Measurements from ENCODE around the gene DCP2. TPM values are rescaled to one million over a fixed set of nuclear protein-coding genes. Genes with fewer than 3 reads are reported as not detected.

The DCP2 gene
- polyA plus RNA-seq, 1 experiment, result 18.4 TPM

- Histone ChIP-seq H3K27ac (ENCODE audit: low read depth, low read length) (no peak overlapping the region), H3K27me3 (ENCODE audit: control insufficient read depth, insufficient read depth, low read length) (no peaks in the 10 kb centered on the region), H3K9me3 (ENCODE audit: control insufficient read depth, insufficient read depth, low read length) (no peaks in the 10 kb centered on the region), H3K4me3 (ENCODE audit: low read depth, low read length) (no peak overlapping the region)
- DNase-seq (ENCODE audit: low read depth, low spot score), result no peak
- TF ChIP-seq, protein P1, sequence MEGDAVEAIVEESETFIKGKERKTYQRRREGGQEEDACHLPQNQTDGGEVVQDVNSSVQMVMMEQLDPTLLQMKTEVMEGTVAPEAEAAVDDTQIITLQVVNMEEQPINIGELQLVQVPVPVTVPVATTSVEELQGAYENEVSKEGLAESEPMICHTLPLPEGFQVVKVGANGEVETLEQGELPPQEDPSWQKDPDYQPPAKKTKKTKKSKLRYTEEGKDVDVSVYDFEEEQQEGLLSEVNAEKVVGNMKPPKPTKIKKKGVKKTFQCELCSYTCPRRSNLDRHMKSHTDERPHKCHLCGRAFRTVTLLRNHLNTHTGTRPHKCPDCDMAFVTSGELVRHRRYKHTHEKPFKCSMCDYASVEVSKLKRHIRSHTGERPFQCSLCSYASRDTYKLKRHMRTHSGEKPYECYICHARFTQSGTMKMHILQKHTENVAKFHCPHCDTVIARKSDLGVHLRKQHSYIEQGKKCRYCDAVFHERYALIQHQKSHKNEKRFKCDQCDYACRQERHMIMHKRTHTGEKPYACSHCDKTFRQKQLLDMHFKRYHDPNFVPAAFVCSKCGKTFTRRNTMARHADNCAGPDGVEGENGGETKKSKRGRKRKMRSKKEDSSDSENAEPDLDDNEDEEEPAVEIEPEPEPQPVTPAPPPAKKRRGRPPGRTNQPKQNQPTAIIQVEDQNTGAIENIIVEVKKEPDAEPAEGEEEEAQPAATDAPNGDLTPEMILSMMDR (IDR thresholded peaks at IDR 0.05; ENCODE audit: low read depth, low read length), result no peak
- ChIA-PET CTCF (interaction anchor here (0.6 to 3.7 kb wide), 82 partner anchors 10 to 615 kb away, joined by 3 to 74 read pairs (median 5); partner anchors contain the start of genes DCP2, MCC, REEP5 and YTHDC2), POLR2A (interaction anchor here (0.9 kb wide), 2 partner anchors 253 to 517 kb away, joined by 3 to 4 read pairs; partner anchors contain the start of gene YTHDC2)
Measured at GRCh38 chr5:112996830-112997374, 20.3 kb downstream of the DCP2 start.

GRCh38 chr5:112998296-112998695 is 21.7 kb downstream of the DCP2 start:
- no peak for DNase-seq (ENCODE audit: low read depth, low spot score)
- TF ChIP-seq, protein P1 (IDR thresholded peaks at IDR 0.05; ENCODE audit: low read depth, low read length), result no peak
- Histone ChIP-seq H3K4me3 (ENCODE audit: low read depth, low read length) (no peak overlapping the region), H3K9me3 (ENCODE audit: control insufficient read depth, insufficient read depth, low read length) (no peaks in the 10 kb centered on the region), H3K27ac (ENCODE audit: low read depth, low read length) (no peak overlapping the region), H3K27me3 (ENCODE audit: control insufficient read depth, insufficient read depth, low read length) (no peaks in the 10 kb centered on the region)
- ChIA-PET CTCF (interaction anchor here (0.6 to 3.7 kb wide), 3 partner anchors 15 to 186 kb away, joined by 3 to 20 read pairs (median 4); no protein-coding TSS in a partner anchor), POLR2A (no interaction called here)

GRCh38 chr5:113000466-113000865 is 23.9 kb downstream of the DCP2 start:
- CTCF ChIA-PET, result interaction anchor here (0.6 to 1.0 kb wide), 2 partner anchors 249 to 612 kb away, joined by 3 read pairs; no protein-coding TSS in a partner anchor
- H3K4me3 ChIP-seq (ENCODE audit: low read depth, low read length), result no peak overlapping the region
- H3K9me3 ChIP-seq (ENCODE audit: control insufficient read depth, insufficient read depth, low read length), result no peaks in the 10 kb centered on the region
- DNase-seq (ENCODE audit: low read depth, low spot score), result no peak
- no peak overlapping the region for H3K27ac ChIP-seq (ENCODE audit: low read depth, low read length)
- POLR2A ChIA-PET, result no interaction called here
- no peaks in the 10 kb centered on the region for H3K27me3 ChIP-seq (ENCODE audit: control insufficient read depth, insufficient read depth, low read length)
- TF ChIP-seq, protein P1 (IDR thresholded peaks at IDR 0.05; ENCODE audit: low read depth, low read length), result no peak

DNA sequence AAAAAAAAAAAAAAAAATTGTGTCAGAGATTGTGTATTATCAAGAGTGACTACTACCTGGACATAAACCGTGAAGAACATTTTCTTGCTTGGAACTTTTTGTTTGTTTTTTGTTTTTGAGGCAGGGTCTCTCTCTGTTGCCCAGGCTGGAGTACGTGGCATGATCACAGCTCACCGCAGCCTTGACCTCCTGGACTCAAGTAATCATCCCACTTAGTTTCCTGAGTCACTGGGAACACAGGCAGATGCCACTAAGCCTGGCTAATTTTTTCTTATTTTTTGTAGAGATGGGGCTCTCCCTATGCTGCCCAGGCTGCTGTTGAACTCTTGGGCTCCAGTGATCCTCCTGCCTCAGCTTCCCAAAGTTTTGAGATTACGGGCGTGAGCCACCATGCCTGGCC is 25.8 kb downstream of the DCP2 start:
- no peak overlapping the region for H3K27ac ChIP-seq (ENCODE audit: low read depth, low read length)
- ChIA-PET CTCF (interaction anchor here (0.5 kb wide), 1 partner anchor 105 kb away, joined by 5 read pairs; no protein-coding TSS in a partner anchor), POLR2A (no interaction called here)
- no peak overlapping the region for H3K4me3 ChIP-seq (ENCODE audit: low read depth, low read length)
- no peak for DNase-seq (ENCODE audit: low read depth, low spot score)
- no peaks in the 10 kb centered on the region for H3K9me3 ChIP-seq (ENCODE audit: control insufficient read depth, insufficient read depth, low read length)
- no peaks in the 10 kb centered on the region for H3K27me3 ChIP-seq (ENCODE audit: control insufficient read depth, insufficient read depth, low read length)
- TF ChIP-seq, protein P1 (IDR thresholded peaks at IDR 0.05; ENCODE audit: low read depth, low read length), result no peak

GRCh38 chr5:113003763-113004162 is 27.2 kb downstream of the DCP2 start:
- no peaks in the 10 kb centered on the region for H3K27me3 ChIP-seq (ENCODE audit: control insufficient read depth, insufficient read depth, low read length)
- H3K4me3 ChIP-seq (ENCODE audit: low read depth, low read length), result no peak overlapping the region
- DNase-seq (ENCODE audit: low read depth, low spot score), result no peak
- ChIA-PET CTCF (no interaction called here), POLR2A (no interaction called here)
- TF ChIP-seq, protein P1 (IDR thresholded peaks at IDR 0.05; ENCODE audit: low read depth, low read length), result no peak
- no peaks in the 10 kb centered on the region for H3K9me3 ChIP-seq (ENCODE audit: control insufficient read depth, insufficient read depth, low read length)
- H3K27ac ChIP-seq (ENCODE audit: low read depth, low read length), result no peak overlapping the region

Measured in AG04450 (cell line).